Skeletal muscle tissue (tissue), 4 donors: Measurements from ENCODE around the gene FARP2. TPM values are rescaled to one million over a fixed set of nuclear protein-coding genes. Genes with fewer than 3 reads are reported as not detected.
"Not testable (repeated sequence)": the region's sequence is repeated elsewhere in the genome, so short reads cannot be mapped to it uniquely, and the experiment has no call there.

Experiments used
- H3K27ac ChIP-seq: one replicate; pipeline ENCODE4 v1.7.0; 2013; ENCODE audit warnings: mild to moderate bottlenecking, low read depth, low read length, inconsistent platforms
- H3K27me3 ChIP-seq, 3 donors: one replicate each; pipeline ENCODE4 v1.7.0; 2013; ENCODE audit warnings: low read length in 3 of 3; ENCODE audit not compliant: control insufficient read depth in 3 of 3, insufficient read depth in 3 of 3
- H3K36me3 ChIP-seq, 3 donors: one replicate each; pipeline ENCODE4 v1.7.0; 2013; ENCODE audit warnings: low read length in 3 of 3; ENCODE audit not compliant: control insufficient read depth in 3 of 3, insufficient read depth in 3 of 3
- H3K4me1 ChIP-seq, 3 donors: one replicate each; pipeline ENCODE4 v1.7.0; 2013; ENCODE audit warnings: low read length in 3 of 3, mild to moderate bottlenecking in 3 of 3; ENCODE audit not compliant: control insufficient read depth in 3 of 3, insufficient read depth in 3 of 3
- H3K4me3 ChIP-seq, 3 donors: one replicate each; pipeline ENCODE4 v1.7.0; 2013; ENCODE audit warnings: low read length in 3 of 3
- H3K9ac ChIP-seq, 3 donors: one replicate each; pipeline ENCODE4 v1.7.0; 2013; ENCODE audit warnings: low read length in 3 of 3, mild to moderate bottlenecking in 3 of 3, moderate library complexity in 2 of 3, low read depth in 1 of 3
- H3K9me3 ChIP-seq, 3 donors: one replicate each; pipeline ENCODE4 v1.7.0; 2013; ENCODE audit warnings: low read length in 3 of 3; ENCODE audit not compliant: control insufficient read depth in 3 of 3
- total RNA-seq: library from RNA; depleted of rRNA; stranded (reverse); fragments of >200 nt; gene quantifications from one replicate; pipeline ENCODE4 v1.2.3, GENCODE V29; 2014
- donor health status: Osteomylitis.

The FARP2 gene
- total RNA-seq, 1 donor from 2014 or later, result 21.9 TPM

DNA sequence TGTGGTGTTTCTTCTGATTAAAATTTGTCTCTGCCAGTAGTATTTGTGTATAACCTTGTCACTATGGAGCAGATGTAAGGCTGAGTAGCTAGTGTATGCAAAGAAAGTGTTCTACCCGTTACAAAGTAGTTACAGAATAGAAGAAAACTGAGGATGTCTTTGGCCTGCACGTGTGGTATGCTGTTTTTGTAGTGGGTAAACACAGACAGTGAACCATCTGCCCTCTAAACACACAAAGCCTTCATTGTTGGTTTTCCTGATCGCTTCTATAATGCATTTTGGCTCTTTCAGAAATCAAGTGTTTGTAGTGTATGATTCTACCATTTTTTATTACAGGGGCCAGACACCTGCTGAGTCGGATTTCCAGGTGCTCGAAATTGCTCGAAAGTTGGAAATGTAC lies 61.5 kb downstream of the FARP2 start:
- Histone ChIP-seq H3K9me3 (no peaks in the 10 kb centered on the region), H3K27ac (no peak overlapping the region), H3K27me3 (no peaks in the 10 kb centered on the region), H3K9ac (no peak overlapping the region), H3K36me3 (peaks cover 44 to 60% (median 52%) of the 10 kb centered on the region in 3 donors), H3K4me3 (no peak overlapping the region), H3K4me1 (no peaks in the 10 kb centered on the region)

DNA sequence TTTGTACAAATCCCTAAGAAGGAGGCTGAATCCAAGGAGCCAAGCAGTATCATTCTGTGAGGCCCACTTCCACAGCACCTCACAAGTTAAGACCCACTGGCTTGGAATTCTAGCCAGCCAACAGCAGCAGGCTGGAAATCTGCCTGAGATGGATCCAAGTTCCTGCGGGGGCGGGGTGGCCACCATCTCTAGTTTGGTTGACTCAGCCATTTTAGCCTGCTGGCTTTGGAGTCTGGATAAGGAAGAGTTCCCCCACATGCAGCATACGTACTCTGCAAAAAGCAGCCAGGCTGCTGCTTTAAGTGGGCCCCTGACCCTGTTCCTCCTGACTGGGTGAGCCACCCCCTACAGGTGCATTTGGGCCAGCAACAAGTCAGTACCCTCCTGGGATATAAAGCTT lies 65.2 kb downstream of the FARP2 start:
- H3K9me3 ChIP-seq, result no peaks in the 10 kb centered on the region
- H3K4me3 ChIP-seq, result no peak overlapping the region
- no peaks in the 10 kb centered on the region for H3K4me1 ChIP-seq
- no peak overlapping the region for H3K27ac ChIP-seq
- no peak overlapping the region for H3K9ac ChIP-seq
- H3K36me3 ChIP-seq, result peaks cover 21 to 28% (median 27%) of the 10 kb centered on the region in 3 donors
- H3K27me3 ChIP-seq, result no peaks in the 10 kb centered on the region

DNA sequence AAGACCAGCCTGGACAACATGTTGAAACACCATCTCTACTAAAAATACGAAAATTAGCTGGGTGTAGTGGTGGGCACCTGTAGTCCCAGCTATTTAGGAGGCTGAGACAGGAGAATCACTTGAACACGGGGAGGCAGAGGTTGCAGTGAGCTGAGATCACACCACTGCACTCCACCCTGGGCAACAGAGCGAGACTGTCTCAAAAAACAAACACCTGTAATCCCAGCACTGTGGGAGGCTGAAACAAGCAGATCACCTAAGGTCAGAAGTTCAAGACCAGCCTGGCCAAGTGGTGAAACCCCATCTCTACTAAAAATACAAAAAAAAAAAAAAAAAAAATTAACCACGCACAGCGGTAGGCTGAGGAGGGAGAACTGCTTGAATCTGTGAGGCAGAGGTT lies 65.9 kb downstream of the FARP2 start:
- peaks cover 21 to 32% (median 27%) of the 10 kb centered on the region in 3 donors for H3K36me3 ChIP-seq

DNA sequence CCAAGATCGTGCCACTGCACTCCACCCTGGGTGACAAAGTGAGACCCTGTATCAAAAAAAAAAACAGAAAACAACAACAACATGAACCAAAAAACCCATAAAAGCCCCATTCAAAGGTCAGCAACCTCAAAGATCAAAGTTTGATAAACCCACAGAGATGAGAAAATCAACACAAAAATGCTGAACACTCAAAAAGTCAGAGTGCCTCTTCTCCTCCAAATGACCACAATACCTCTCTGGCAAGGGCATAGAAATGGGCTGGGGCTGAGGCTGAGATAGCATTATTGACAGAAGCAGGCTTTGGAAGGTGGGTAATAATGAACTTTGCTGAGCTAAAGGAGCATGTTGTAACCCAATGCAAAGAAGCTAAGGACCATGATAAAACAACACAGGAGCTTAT lies 66.3 kb downstream of the FARP2 start:
- Histone ChIP-seq H3K4me1 (no peaks in the 10 kb centered on the region), H3K9me3 (no peaks in the 10 kb centered on the region), H3K9ac (no peak overlapping the region), H3K27me3 (no peaks in the 10 kb centered on the region), H3K27ac (no peak overlapping the region), H3K36me3 (peaks cover 21 to 32% (median 27%) of the 10 kb centered on the region in 3 donors), H3K4me3 (no peak overlapping the region)

More for the DNA sequence above, 65.9 kb downstream of the FARP2 start:
- H3K27ac ChIP-seq, H3K4me3 ChIP-seq, H3K9ac ChIP-seq, H3K27me3 ChIP-seq, H3K9me3 ChIP-seq, H3K4me1 ChIP-seq: not testable (repeated sequence)

- H3K36me3 ChIP-seq, result peaks cover 17 to 22% (median 17%) of the 10 kb centered on the region in 3 donors
- H3K4me3 ChIP-seq, H3K9ac ChIP-seq, H3K27me3 ChIP-seq, H3K27ac ChIP-seq, H3K9me3 ChIP-seq, H3K4me1 ChIP-seq: not testable (repeated sequence)
Measured at GRCh38 chr2:241423489-241423888, 67.4 kb downstream of the FARP2 start.

- Histone ChIP-seq H3K4me1 (no peaks in the 10 kb centered on the region), H3K4me3 (no peak overlapping the region), H3K9ac (no peak overlapping the region), H3K9me3 (no peaks in the 10 kb centered on the region), H3K36me3 (peaks cover 11 to 26% (median 20%) of the 10 kb centered on the region in 3 donors), H3K27ac (no peak overlapping the region), H3K27me3 (no peaks in the 10 kb centered on the region)
Measured at GRCh38 chr2:241425368-241425767, 69.3 kb downstream of the FARP2 start.

DNA sequence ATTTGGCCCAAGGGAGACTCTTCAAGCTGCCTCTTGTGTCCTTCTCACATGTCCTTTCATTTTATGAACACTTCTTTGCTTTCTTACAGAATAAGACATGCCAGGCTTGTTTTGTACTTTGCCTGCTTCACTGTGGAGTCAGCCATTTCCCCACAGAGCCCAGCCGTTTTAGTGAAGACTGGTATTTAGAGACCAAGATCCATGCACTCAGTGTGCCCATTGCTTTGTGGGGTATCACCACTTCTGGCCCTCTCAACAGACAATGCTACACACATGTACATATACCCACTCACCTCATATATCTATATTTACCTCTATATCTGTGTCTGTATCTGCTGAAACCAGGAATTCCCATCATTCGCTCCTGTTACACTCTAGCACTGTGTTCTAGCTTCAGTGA lies 74.1 kb downstream of the FARP2 start:
- Histone ChIP-seq H3K9me3 (no peaks in the 10 kb centered on the region), H3K4me3 (no peak overlapping the region), H3K36me3 (peaks cover 5 to 29% (median 10%) of the 10 kb centered on the region in 3 donors), H3K27ac (no peak overlapping the region), H3K27me3 (no peaks in the 10 kb centered on the region), H3K9ac (no peak overlapping the region), H3K4me1 (no peaks in the 10 kb centered on the region)

GRCh38 chr2:241432824-241433448 lies 76.9 kb downstream of the FARP2 start:
- no peak overlapping the region for H3K9ac ChIP-seq
- H3K4me1 ChIP-seq, result peaks cover 4 to 9% (median 7%) of the 10 kb centered on the region in 3 donors
- no peak overlapping the region for H3K27ac ChIP-seq
- H3K36me3 ChIP-seq, result peaks cover 5 to 31% (median 10%) of the 10 kb centered on the region in 3 donors
- H3K9me3 ChIP-seq, result no peaks in the 10 kb centered on the region
- H3K4me3 ChIP-seq, result no peak overlapping the region
- H3K27me3 ChIP-seq, result no peaks in the 10 kb centered on the region

GRCh38 chr2:241437179-241437578 lies 81.1 kb downstream of the FARP2 start:
- H3K27me3 ChIP-seq, result no peaks in the 10 kb centered on the region
- no peak overlapping the region for H3K9ac ChIP-seq
- peaks cover 13 to 31% (median 25%) of the 10 kb centered on the region in 3 donors for H3K36me3 ChIP-seq
- H3K4me3 ChIP-seq, result no peak overlapping the region
- peaks cover 4 to 9% (median 7%) of the 10 kb centered on the region in 3 donors for H3K4me1 ChIP-seq
- H3K27ac ChIP-seq, result no peak overlapping the region
- H3K9me3 ChIP-seq, result no peaks in the 10 kb centered on the region

- H3K9ac ChIP-seq, result no peak overlapping the region
- H3K4me1 ChIP-seq, result peaks cover 4 to 9% (median 7%) of the 10 kb centered on the region in 3 donors
- H3K36me3 ChIP-seq, result peaks cover 29 to 47% (median 37%) of the 10 kb centered on the region in 3 donors
- H3K27ac ChIP-seq, result no peak overlapping the region
- H3K27me3 ChIP-seq, result no peaks in the 10 kb centered on the region
- no peaks in the 10 kb centered on the region for H3K9me3 ChIP-seq
- H3K4me3 ChIP-seq, result no peak overlapping the region
Measured at GRCh38 chr2:241441492-241441891, 85.4 kb downstream of the FARP2 start.
